Panc1 (cell line): ENCODE data around the gene APOBR. TPM values are rescaled to one million over a fixed set of nuclear protein-coding genes. Genes with fewer than 3 reads are reported as not detected.
A peak's percentile ranks its signal among the peaks of the same experiment; 100 is the strongest.

ENCODE experiments used
- ATAC-seq: fragments of 200-7000 bp; cut with Tn5 transposase; 2 replicates; pipeline ENCODE4 v1.9.1; 2020; ENCODE audit warnings: mild to moderate bottlenecking, moderate library complexity
- BruUV-seq: library from RNA; stranded (reverse); fragments of 400-500 nt; replicated peaks from 2 replicates; lab custom pipeline; 2021; lab: Mats Ljungman, UMichigan
- CTCF ChIA-PET: fragments of 300-600 bp; sonication (Branson Sonifier 250); formaldehyde crosslinking; loops from one replicate; lab custom pipeline; 2022; ENCODE audit warnings: antibody characterized with exemption; lab: Charles Lee
- POLR2A ChIA-PET: fragments of 300-600 bp; sonication (Branson Sonifier 250); formaldehyde crosslinking; loops from one replicate; lab custom pipeline; 2022; ENCODE audit warnings: antibody characterized with exemption; lab: Charles Lee
- DNase-seq: peaks from one replicate; pipeline ENCODE4 v3.0.0-alpha.2; 2010; ENCODE audit warnings: low read depth, low spot score
- H3K27ac ChIP-seq: 2 replicates; pipeline ENCODE4 v1.5.1; 2011; ENCODE audit warnings: mild to moderate bottlenecking, low read length, inconsistent platforms
- H3K27me3 ChIP-seq: fragments of 200-500 bp; sonication (Bioruptor generic); 2 replicates; pipeline ENCODE4 v1.6.0; 2014; ENCODE audit warnings: low read length, inconsistent platforms; ENCODE audit not compliant: control insufficient read depth, insufficient read depth
- H3K36me3 ChIP-seq: fragments of 200-500 bp; sonication (Bioruptor generic); 2 replicates; pipeline ENCODE4 v1.5.1; 2014; ENCODE audit warnings: inconsistent platforms, mild to moderate bottlenecking, low read length, moderate library complexity; ENCODE audit not compliant: control insufficient read depth, insufficient read depth
- H3K4me1 ChIP-seq: 2 replicates; pipeline ENCODE4 v1.5.1; 2011; ENCODE audit warnings: inconsistent platforms, mild to moderate bottlenecking, low read length, moderate library complexity; ENCODE audit not compliant: control insufficient read depth, insufficient read depth
- H3K4me3 ChIP-seq, 2 experiments: 2 replicates each; pipeline ENCODE4 v1.5.1; 2011 to 2012; ENCODE audit warnings: low read depth in 2 of 2, low read length in 2 of 2, mild to moderate bottlenecking in 2 of 2, inconsistent platforms in 1 of 2, moderate library complexity in 1 of 2
- H3K9me3 ChIP-seq: fragments of 200-500 bp; sonication (Bioruptor generic); 2 replicates; pipeline ENCODE4 v1.5.1; 2014; ENCODE audit warnings: low read depth, mild to moderate bottlenecking, inconsistent platforms, low read length, moderate library complexity; ENCODE audit not compliant: control insufficient read depth, insufficient read depth
- CTCF ChIP-seq: fragments of 450-650 bp; IDR thresholded peaks from 2 replicates; pipeline ENCODE4 v1.5.1; 2017; ENCODE audit warnings: mild to moderate bottlenecking
- POLR2AphosphoS5 ChIP-seq: IDR thresholded peaks from 2 replicates; pipeline ENCODE4 v1.6.1; 2012; ENCODE audit warnings: mild to moderate bottlenecking, low read depth, low read length, moderate library complexity
- REST ChIP-seq, 2 experiments: IDR thresholded peaks; 2 replicates each; pipeline ENCODE4 v1.6.1; 2011 to 2012; ENCODE audit warnings: low read depth in 2 of 2, control low read depth in 1 of 2, low read length in 1 of 2, mild to moderate bottlenecking in 1 of 2, moderate library complexity in 1 of 2; ENCODE audit not compliant: insufficient read depth in 1 of 2
- SIN3A ChIP-seq: IDR thresholded peaks from 2 replicates; pipeline ENCODE4 v1.6.1; 2012; ENCODE audit warnings: low read depth, mild to moderate bottlenecking, low read length, moderate library complexity, borderline replicate concordance; ENCODE audit not compliant: insufficient read depth
- TCF7L2 ChIP-seq: IDR thresholded peaks from 2 replicates; pipeline ENCODE4 v1.6.1; 2011; ENCODE audit warnings: mild to moderate bottlenecking, low read depth, low read length, inconsistent platforms
- in situ Hi-C: cut with HindIII; loops from 2 replicates; pipeline ENCODE4 v1.10.0; 2016; ENCODE audit warnings: low sequenced_read_pairs, low pct_unique_long_range_greater_than_20kb
- intact Hi-C: fragments of 100-400 bp; cut with micrococcal nuclease; formaldehyde crosslinking; loops from one replicate; pipeline ENCODE4 v1.10.0; 2022; ENCODE audit not compliant: unreplicated experiment
- total RNA-seq: library from RNA; stranded (reverse); gene quantifications from one replicate; pipeline ENCODE4 v1.2.1, GENCODE V29; 2021; ENCODE audit not compliant: unreplicated experiment

Gene APOBR
- total RNA-seq, 1 experiment from 2014 or later, result 0.13 TPM

GRCh38 chr16:28538733-28539596 is 44.5 kb downstream of the APOBR start, which contains the start of gene NUPR1:
NUPR1 (minus strand) TSS chr16:28538974; CDS start chr16:28538907, 67 bp downstream.
- TF ChIP-seq TCF7L2, result no peak
- TF ChIP-seq POLR2AphosphoS5, result peak; percentile 88
- no peaks in the 10 kb centered on the region for H3K27me3 ChIP-seq
- H3K36me3 ChIP-seq, result no peaks in the 10 kb centered on the region
- H3K27ac ChIP-seq, result peak within 1 kb of the TSS; percentile 88
- peaks cover 17% of the 10 kb centered on the region; the same call in 1 of the 2 replicates for H3K4me1 ChIP-seq
- ChIA-PET CTCF (no interaction called here), POLR2A (interaction anchor here (0.5 to 0.7 kb wide), 2 partner anchors 15 to 34 kb away, joined by 3 to 7 read pairs; partner anchors contain the start of gene SGF29)
- DNase-seq (peak; percentile 75), ATAC-seq (peak; percentile 90)
- BruUV-seq, result no TSS peak
- intact Hi-C loops, result no loop called here
- in situ Hi-C loops, result no loop called here
- H3K9me3 ChIP-seq, result no peaks in the 10 kb centered on the region
- peak within 1 kb of the TSS; percentile 50 to 63 for H3K4me3 ChIP-seq

DNA sequence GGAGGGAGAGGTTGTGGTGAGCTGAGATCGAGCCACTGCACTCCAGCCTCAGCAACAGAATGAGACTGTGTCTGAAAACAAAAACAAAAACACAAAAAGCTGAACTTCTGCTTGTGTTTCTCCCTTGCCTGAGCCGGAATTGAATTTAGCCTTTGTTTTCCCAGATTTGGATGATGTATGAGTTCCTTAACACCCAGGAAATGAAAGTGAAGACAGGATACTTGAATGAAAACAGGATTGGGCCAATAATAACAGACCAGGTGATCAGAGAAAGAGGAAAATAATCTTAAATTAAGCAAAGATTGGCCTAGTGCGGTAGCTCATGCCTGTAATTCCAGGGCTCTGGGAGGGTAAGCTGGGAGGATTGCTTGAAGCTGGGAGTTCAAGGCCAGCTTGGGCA is 45.9 kb downstream of the APOBR start:
- CTCF ChIA-PET, result no interaction called here
- POLR2A ChIA-PET, result no interaction called here

More for the DNA sequence above, 45.9 kb downstream of the APOBR start:
- Histone ChIP-seq H3K27ac (peak overlapping the region; percentile 88), H3K9me3 (no peaks in the 10 kb centered on the region), H3K36me3 (no peaks in the 10 kb centered on the region), H3K27me3 (no peaks in the 10 kb centered on the region), H3K4me3 (no peak overlapping the region), H3K4me1 (peaks cover 17% of the 10 kb centered on the region; the same call in 1 of the 2 replicates)
- ATAC-seq, result no peak
- intact Hi-C loops (no loop called here), in situ Hi-C loops (no loop called here)
- BruUV-seq, result no TSS peak
- DNase-seq, result no peak
- TF ChIP-seq SIN3A (no peak), REST (IDR thresholded peaks at IDR 0.05; ENCODE audit: insufficient read depth in 1 of 2, low read depth in 2 of 2, low read length in 1 of 2) (no peak), POLR2AphosphoS5 (no peak), CTCF (no peak), TCF7L2 (no peak)
